HepG2 (cell line): ENCODE results near the gene MRPL18. TPM values are rescaled to one million over a fixed set of nuclear protein-coding genes. Genes with fewer than 3 reads are reported as not detected.
A peak's percentile ranks its signal among the peaks of the same experiment; 100 is the strongest.

Experiments
- ATAD3A ChIP-seq: sonication (generic); formaldehyde crosslinking; IDR thresholded peaks from 2 replicates; pipeline ENCODE4 v1.4.0; 2020; ENCODE audit warnings: missing genetic modification reagents
- FOXJ3 ChIP-seq: sonication (generic); formaldehyde crosslinking; IDR thresholded peaks from 2 replicates; pipeline ENCODE4 v1.4.0; 2020; ENCODE audit warnings: missing genetic modification reagents, mild to moderate bottlenecking, borderline replicate concordance
- GLMP ChIP-seq: sonication (generic); formaldehyde crosslinking; IDR thresholded peaks from 2 replicates; pipeline ENCODE4 v1.9.0; 2021; ENCODE audit warnings: missing genetic modification reagents, mild to moderate bottlenecking, borderline replicate concordance
- GTF2F1 ChIP-seq: fragments of 150-350 bp; IDR thresholded peaks from 2 replicates; pipeline ENCODE4 v1.6.1; 2014; ENCODE audit warnings: low read length
- KAT7 ChIP-seq: IDR thresholded peaks from 2 replicates; pipeline ENCODE4 v1.6.1; 2018; ENCODE audit warnings: borderline replicate concordance, missing compliant biosample characterization
- MLLT10 ChIP-seq: sonication (generic); formaldehyde crosslinking; IDR thresholded peaks from 2 replicates; pipeline ENCODE4 v1.4.0; 2020; ENCODE audit warnings: missing genetic modification reagents
- NFIB ChIP-seq: sonication (generic); formaldehyde crosslinking; IDR thresholded peaks from 2 replicates; pipeline ENCODE4 v1.9.0; 2021; ENCODE audit warnings: missing genetic modification reagents, mild to moderate bottlenecking, borderline replicate concordance
- SRY ChIP-seq: sonication (generic); formaldehyde crosslinking; IDR thresholded peaks from 2 replicates; pipeline ENCODE4 v1.8.0; 2022; ENCODE audit warnings: mild to moderate bottlenecking, missing genetic modification reagents
- TERF1 ChIP-seq: sonication (generic); formaldehyde crosslinking; IDR thresholded peaks from 2 replicates; pipeline ENCODE4 v1.8.0; 2022; ENCODE audit warnings: mild to moderate bottlenecking, missing genetic modification reagents, moderate library complexity
- TRIM24 ChIP-seq: sonication (generic); formaldehyde crosslinking; IDR thresholded peaks from 2 replicates; pipeline ENCODE4 v1.8.0; 2022; ENCODE audit warnings: mild to moderate bottlenecking, missing genetic modification reagents
- ZBTB44 ChIP-seq: sonication (generic); formaldehyde crosslinking; IDR thresholded peaks from 2 replicates; pipeline ENCODE4 v1.4.0; 2020; ENCODE audit warnings: missing genetic modification reagents
- ZNF143 ChIP-seq: sonication (generic); formaldehyde crosslinking; IDR thresholded peaks from 2 replicates; pipeline ENCODE4 v1.4.0; 2020; ENCODE audit warnings: missing genetic modification reagents
- ZNF235 ChIP-seq: sonication (generic); formaldehyde crosslinking; IDR thresholded peaks from 2 replicates; pipeline ENCODE4 v1.8.1; 2023; ENCODE audit warnings: mild to moderate bottlenecking, missing genetic modification reagents, borderline replicate concordance
- ZNF331 ChIP-seq: sonication (generic); formaldehyde crosslinking; IDR thresholded peaks from 2 replicates; pipeline ENCODE4 v1.4.0; 2020; ENCODE audit warnings: missing genetic modification reagents
- ZNF337 ChIP-seq: sonication (generic); formaldehyde crosslinking; IDR thresholded peaks from 2 replicates; pipeline ENCODE4 v1.5.1; 2020; ENCODE audit warnings: missing genetic modification reagents, low read depth, mild to moderate bottlenecking, borderline replicate concordance
- ZNF33A ChIP-seq: sonication (generic); formaldehyde crosslinking; IDR thresholded peaks from 2 replicates; pipeline ENCODE4 v1.5.1; 2020; ENCODE audit warnings: missing genetic modification reagents, mild to moderate bottlenecking, moderate library complexity, borderline replicate concordance
- ZNF607 ChIP-seq: sonication (generic); formaldehyde crosslinking; IDR thresholded peaks from 2 replicates; pipeline ENCODE4 v1.5.1; 2020; ENCODE audit warnings: missing genetic modification reagents, mild to moderate bottlenecking, borderline replicate concordance
- ZNF850 ChIP-seq: sonication (generic); formaldehyde crosslinking; conservative IDR thresholded peaks from 2 replicates; pipeline ENCODE4 v1.9.0; 2021; ENCODE audit warnings: mild to moderate bottlenecking, missing genetic modification reagents
- ZSCAN12 ChIP-seq: sonication (generic); formaldehyde crosslinking; IDR thresholded peaks from 2 replicates; pipeline ENCODE4 v1.9.0; 2021; ENCODE audit warnings: mild to moderate bottlenecking, missing genetic modification reagents
- ZZZ3 ChIP-seq: sonication (generic); formaldehyde crosslinking; IDR thresholded peaks from 2 replicates; pipeline ENCODE4 v1.4.0; 2020; ENCODE audit warnings: missing genetic modification reagents, mild to moderate bottlenecking, borderline replicate concordance
- polyA plus RNA-seq, 8 experiments: library from polyadenylated mRNA; depleted of rRNA in 3 of 8; stranded (reverse) in 7 of 8; unstranded in 1 of 8; fragments of >200 nt; fragmentation: Illumina TruSeq in 4 of 8; extraction: Trizol in 4 of 8; gene quantifications; 2 replicates each; pipeline versions ENCODE4 v1.2.1 to v1.2.3, GENCODE V29; 2011 to 2016; ENCODE audit warnings: low read depth in 4 of 8, missing spikeins in 1 of 8, mixed read lengths in 1 of 8; ENCODE audit not compliant: insufficient read depth in 1 of 8
- total RNA-seq, 5 experiments: library from RNA; depleted of rRNA; stranded (reverse); fragments of >200 nt; fragmentation: Illumina TruSeq; extraction: Trizol; gene quantifications; 2 replicates each; pipeline ENCODE4 v1.2.3, GENCODE V29; 2016; ENCODE audit warnings: low read depth in 1 of 5

MRPL18 gene
- total and polyA plus RNA-seq, 2 of the 13 experiments (the other 11 are each of a cell fraction or from before 2014, with no cell fraction given), result 85.6 to 176 TPM

GRCh38 chr6:159789377-159790148 is 704 bp upstream of the MRPL18 start, which contains the start of gene TCP1 (continued):
- TF ChIP-seq GLMP (CRISPR knock-in tag) (no peak), ZNF331 (CRISPR knock-in tag) (peak; percentile 86), NFIB (CRISPR knock-in tag) (no peak), TERF1 (CRISPR knock-in tag) (no peak), MLLT10 (CRISPR knock-in tag) (no peak), TRIM24 (CRISPR knock-in tag) (no peak), ZNF850 (CRISPR knock-in tag) (0 out of 2 replicates have a peak, but pooled peaks have one; percentile 1), FOXJ3 (CRISPR knock-in tag) (peak; percentile 45), ATAD3A (CRISPR knock-in tag) (no peak), GTF2F1 (peak; percentile 86), ZNF235 (CRISPR knock-in tag) (peak; percentile 77; the same call in 1 of the 2 replicates), ZBTB44 (CRISPR knock-in tag) (no peak; the same call in 1 of the 2 replicates), ZNF143 (CRISPR knock-in tag) (peak; percentile 93), SRY (peak; percentile 80; the same call in 1 of the 2 replicates), ZNF33A (CRISPR knock-in tag) (no peak), KAT7 (CRISPR knock-in tag) (no peak; the same call in 1 of the 2 replicates), ZSCAN12 (peak; percentile 79; the same call in 1 of the 2 replicates), ZZZ3 (no peak; the same call in 1 of the 2 replicates), ZNF607 (CRISPR knock-in tag) (peak; percentile 93), ZNF337 (CRISPR knock-in tag) (0 out of 2 replicates have a peak, but pooled peaks have one; percentile 90)
